ENCODE measurements around the gene HOXD12.

The HOXD12 gene

DNA sequence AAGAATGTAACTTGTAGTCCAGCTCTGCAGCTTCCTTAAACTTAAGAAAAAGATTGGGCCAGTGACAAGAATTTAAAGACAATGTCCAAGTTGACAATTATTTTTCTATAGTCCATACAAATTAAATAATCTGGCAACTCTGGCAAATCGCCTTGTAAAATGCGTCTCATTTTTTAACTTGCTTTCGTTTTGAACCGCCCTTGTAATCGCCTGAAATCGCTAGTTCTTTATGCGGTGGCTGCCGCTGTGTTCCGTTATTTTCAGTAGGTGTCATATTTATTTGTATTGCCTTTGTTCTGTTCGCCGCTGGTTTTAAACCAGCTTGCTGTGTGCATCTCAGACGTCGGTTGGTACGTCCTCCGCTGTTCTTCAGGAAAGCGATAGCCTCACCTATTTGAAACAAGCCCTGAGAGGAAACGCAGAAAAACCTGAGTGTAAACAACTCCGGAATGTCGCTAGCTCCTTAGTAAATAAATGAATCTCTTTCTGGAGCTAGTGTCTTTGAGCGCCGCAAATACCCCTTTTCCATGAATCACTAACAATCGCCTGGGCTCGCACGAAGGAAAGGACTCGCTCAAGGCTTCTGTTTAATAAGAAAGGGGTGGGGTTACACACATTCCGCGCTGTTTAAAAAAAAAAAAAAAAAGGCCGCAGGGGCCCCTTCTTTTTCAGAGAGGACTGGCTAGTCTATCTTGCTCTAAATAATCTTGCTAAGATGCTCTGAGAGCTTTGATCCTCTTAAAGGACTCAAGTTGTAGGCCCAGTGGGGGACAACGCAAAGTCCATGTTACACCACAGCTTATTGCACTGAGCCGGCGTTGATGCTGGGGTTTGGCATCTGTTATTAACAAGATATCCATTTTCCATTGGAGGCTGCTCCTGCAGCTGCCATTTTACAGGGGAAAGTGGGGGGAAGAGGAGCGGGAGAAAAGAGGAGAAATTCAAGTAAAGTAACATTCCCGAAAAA is 32.9 kb downstream of the HOXD12 start:
- DNase-seq (ENCODE audit: low read depth) = no peak

DNA sequence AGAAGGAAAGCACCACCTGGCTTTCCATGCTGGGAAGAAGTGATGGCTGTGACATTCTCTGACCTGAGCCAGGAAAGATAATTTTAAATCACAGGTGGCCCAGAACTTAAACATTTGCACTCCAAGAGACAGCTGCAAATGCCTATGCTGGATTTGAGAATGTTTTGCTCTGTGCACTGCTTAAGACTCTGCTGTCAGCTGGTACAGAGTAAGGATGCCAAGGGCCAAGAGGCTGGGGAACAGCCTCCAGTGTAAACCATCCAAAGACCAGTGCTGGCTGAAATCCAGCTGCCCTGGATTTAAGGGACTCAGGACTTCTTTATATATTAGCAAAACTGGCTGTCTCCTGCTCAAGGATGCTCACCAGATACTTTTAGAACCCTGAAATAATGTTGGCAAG is 33.8 kb downstream of the HOXD12 start:
- no peak for DNase-seq (ENCODE audit: low read depth)

DNA sequence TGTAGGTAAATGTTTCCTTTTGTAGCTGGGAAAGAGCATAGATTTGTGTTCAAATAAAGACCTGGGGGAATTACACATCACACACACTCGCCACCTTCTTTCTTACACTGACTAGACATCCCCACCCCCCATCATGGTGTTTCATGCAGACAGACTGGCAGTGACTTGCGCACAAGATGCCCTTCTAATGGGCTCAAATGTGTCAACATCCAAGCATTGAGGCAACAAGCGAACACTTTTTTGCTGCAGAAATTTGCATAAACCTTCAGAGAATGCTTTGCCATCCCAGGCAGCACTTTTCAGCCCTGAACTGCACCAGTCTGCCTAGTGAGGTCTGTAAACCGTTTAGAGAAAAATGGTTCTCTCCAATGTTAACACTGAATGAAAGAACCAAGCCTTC is 34.4 kb downstream of the HOXD12 start:
- no peak for DNase-seq (ENCODE audit: low read depth)

DNA sequence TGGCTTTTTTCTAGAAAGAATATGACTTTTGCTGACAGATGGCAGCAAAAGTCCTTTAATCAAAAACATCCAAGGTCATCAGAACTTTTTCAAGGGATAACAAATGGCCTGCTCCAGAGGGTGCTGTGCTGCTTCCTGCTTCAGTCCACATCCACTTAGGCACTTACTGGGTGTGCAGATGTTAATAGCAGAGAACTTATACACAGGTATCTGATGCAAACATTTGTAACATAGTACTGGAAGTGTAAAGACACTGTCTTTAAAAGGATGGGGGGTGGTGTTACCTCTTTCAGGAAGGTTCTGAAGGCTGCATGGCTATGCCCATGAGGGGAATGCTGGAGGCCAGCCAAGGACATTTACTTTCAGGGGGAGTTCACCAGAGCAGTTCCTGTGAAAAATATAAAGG is 35.4 kb downstream of the HOXD12 start:
- no peak for DNase-seq (ENCODE audit: low read depth)

DNA sequence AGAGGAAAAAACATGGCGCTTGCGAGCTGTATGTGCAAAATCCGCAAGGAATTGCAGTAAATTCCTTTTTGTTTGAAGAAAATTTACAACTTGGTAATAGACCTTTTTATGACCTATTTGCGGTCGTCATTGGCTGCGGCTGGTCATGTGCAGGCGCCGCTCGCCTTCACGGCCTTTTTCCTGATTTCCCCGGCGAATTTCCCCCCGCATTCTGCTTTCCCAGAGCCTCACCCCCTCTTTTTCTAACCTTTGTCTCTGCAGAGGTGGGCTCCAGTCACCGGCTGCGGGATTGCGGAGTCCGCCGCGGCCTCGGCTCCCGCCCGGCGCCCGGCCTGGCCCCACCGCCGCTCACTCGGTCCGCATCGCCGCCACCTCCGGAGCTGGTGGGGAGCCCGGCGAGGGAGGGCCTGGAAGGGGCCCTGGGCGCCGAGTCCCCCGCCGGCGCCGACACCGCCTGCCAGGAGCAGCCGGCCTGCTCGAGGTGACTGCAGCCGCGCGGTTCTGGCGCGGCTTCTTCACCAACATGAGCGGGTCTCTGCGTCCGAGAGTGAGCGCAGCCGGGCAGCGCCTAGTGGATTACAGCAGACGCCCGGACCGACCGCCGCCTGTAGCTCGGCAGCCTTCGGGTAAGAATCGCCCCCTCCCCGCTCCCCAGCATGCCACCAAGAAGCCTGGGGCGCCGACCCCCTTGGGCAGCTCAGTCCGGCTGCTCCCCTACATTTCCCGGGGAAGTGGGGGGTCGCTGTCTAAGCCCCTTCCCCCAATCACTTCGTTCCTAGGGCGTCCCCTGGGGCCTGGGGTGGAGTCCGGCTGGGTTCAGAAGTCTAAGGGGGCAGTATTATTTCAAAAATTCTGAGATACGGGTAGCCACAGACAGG is 37.0 kb downstream of the HOXD12 start:
- DNase-seq (ENCODE audit: low read depth) = no peak

DNA sequence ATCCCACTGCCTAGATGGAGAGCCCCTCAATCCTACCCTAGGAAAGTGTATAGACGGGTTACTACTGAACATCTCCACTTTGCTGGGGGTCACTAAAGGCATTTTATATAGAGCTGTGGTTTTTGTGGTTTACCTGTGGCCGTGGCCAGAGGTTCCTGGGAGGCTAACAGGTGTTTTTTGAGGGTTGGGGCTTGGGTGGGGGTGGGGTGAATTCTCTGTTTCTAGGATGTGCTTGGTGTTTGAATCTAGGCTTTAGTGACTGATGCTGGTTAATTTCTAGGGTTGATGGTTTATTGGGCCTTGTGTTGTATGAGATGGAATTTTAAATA is 37.6 kb downstream of the HOXD12 start:
- no peak for DNase-seq (ENCODE audit: low read depth)

DNA sequence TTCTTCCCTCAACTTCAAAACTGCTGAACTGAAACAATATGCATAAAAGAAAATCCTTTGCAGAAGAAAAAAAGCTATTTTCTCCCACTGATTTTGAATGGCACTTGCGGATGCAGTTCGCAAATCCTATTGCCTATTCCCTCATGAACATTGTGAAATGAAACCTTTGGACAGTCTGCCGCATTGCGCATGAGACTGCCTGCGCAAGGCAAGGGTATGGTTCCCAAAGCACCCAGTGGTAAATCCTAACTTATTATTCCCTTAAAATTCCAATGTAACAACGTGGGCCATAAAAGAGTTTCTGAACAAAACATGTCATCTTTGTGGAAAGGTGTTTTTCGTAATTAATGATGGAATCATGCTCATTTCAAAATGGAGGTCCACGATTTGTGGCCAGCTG is 38.3 kb downstream of the HOXD12 start:
- no peak for DNase-seq (ENCODE audit: low read depth)

DNA sequence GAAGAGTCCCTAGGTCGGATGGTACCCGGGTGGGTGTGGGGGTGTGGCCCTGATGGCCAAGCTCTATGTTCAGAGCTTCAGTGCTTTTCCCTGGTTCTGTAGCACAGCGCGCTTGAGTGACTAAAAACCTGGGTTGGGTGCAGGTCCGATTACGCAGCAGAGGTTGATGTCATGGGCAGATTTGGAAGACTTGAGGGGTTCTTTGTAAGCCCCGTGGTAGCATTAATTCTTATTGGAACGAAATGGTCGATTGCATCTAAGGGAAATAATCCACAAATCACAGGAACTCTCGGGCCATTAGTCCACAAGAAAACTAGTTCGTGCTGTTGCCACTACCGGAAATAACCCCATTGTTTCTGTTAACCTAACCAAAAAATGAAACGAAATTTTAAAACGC is 38.9 kb downstream of the HOXD12 start:
- DNase-seq (ENCODE audit: low read depth) = no peak

DNA sequence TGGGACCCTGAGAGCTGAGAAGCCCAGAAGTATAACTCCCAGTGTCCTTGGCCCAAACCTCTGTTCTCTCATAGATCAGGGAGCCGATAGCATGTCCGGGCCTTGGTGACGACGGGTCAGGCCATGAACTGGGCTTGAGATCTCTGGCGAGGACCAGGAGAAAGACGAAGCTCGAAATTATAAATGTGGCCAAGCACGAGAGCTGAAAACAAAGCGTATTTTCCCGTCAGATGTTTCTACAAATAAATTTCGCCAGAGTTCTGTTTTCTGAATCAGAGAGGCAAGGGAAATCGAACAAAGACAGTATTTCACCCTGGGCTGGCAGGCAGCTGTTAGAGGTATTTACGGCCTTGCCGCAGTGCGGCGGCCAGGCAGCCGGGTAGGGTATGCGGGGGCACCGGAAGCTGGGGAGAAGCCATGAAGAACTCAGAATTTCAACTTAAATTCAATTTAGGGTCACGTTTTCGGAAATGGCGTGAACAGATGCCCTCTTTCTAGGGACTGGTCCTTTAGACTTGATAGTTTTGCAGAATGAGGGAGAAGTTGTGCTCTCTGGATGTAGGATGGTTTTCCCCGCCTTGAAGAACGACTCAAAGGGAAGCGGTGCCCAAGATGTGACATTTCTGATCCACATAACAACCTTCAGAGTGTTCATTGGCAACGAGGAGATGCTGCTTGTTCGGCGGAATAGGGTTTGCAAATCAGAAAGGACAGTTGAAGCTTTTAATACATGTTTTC is 39.5 kb downstream of the HOXD12 start:
- no peak for DNase-seq (ENCODE audit: low read depth)

DNA sequence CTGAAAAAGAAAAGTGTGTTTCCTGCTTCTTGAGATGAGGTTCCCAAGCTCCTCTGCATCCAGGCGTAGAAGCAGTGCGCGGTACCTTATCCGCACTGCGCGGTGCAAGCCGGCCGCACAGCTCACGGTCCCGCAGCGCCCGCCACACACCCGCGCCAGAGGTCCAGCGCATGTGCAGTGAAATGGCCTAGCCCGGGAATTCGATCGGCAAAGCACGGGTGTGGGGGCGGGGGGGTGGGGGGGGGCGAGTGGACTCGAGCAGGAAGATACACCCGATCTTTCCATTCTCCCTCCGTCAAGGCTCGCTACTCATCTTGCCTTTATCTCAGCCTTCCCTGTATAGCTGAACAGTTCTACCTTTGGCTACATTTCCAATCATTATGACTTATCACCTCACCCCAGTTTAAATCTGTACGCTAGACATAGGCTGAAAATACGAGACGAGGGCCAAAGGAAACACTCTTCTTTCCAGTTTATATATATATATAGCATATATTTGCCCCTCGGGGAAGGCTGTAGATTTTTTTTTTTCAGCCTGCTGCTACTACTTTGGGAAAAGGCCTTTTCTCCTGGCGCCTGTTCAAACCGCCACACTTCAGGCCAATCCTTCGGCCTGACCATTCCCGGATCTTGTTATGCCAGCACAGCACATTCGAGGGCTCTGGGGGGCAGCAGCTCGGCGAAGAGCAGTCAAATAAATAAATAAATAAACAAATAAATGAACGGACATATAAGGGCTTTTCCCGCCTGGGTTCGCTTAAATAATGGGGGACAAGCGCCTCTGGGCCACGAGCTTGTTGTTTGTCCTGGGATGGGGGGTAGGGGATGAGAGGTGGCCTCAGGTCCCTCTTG is 40.3 kb downstream of the HOXD12 start:
- DNase-seq (ENCODE audit: low read depth) = no peak

DNA sequence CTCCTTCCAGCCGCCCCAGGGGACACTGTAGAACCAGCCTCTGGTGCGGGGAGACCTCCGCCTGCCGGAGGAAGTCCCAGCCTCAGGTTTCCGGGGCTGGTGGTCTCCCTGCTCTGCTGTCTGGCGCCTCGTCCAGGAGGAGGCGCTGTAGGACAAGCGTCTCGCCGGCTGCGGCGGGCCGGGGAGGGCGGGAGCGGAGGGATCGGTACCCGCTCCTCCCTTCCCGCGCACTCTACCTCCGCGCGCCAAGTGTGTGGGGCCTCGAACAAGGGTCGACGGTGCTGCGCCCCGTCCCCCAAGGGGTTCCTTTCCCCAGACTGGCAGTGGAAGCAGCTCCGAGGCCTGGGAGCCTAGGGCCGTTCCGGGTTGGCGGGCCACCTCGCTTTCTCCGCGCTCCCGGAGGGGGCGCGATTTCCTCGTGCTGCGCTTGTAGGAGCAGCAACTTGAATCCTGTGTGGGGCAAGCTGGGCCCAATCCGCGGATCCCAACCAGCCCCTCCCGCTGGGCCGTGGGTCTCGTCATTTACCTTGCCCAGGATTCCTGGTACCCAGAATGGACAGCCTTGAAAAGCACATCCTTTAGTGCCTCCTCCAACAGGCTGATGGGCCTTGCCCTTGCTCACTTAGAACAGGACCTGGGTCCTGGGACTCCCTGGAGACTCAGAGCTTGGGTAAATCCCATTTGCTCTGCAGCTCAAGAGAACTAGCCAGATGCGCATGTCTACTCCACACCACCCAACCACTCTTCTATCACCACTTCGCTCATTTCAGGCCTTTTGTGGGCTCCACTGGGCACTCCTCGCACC is 41.1 kb downstream of the HOXD12 start:
- DNase-seq (ENCODE audit: low read depth) = peak; percentile 58

DNA sequence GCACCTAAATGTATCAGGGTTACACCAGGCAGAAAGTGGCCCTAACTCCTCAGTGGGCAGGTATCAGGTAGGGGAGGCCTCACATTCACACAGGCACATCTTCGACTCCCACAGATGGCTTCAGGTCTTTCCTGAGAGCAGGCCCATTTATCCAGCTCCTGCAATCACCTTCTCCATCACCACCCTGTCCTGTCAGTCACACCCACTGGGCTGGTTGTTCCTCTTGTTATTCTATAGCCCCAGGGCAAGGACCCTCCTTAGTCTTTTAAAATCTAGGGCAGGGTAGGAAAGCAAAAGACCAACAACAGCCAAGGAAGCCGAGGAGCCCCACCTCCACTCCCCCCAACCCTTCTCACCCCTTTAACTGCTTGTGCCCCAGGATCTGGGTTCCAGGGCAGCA is 42.7 kb downstream of the HOXD12 start:
- DNase-seq (ENCODE audit: low read depth) = no peak

DNA sequence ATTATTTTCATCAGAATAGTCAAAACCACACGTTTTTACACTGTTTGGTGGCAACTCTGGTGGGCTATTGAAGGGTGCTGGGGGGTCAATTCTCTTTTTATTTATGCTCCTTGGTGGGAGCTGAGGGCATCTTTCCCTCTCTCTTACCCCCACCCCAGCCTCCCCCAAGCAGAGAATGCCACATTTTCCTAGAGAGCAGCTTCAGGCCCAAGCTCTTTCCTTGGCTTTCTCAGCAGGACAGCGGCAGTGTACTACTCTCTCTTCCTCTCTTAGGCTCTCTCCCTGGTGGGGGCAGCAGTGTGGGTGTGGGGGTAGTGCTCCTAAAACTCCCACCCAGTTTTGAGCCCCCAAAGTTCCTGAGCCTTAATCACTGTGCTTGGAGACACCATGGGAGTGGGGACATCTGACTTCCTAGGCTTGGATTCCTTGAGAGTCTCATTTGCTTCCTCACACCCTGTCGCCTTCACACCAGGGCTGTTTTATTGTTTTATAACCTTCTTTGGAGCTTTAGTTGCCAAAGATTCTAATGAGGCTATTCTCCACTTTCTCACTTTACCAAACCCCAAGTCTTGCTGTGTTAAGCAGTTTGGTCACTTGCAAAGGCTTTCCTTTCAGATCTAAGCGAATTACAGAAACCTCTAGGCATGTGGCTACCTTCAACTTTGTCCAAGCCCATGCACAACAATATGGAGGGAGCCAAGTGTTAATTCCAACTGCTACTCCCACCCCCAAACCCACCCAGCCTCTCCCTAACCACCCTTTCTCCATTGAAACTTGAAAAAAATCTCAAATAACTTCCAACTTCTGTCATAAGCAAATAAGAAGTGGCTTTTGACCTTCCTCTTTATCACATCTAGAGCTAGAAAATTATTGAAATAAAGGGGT is 45.7 kb downstream of the HOXD12 start:
- DNase-seq (ENCODE audit: low read depth) = no peak

DNA sequence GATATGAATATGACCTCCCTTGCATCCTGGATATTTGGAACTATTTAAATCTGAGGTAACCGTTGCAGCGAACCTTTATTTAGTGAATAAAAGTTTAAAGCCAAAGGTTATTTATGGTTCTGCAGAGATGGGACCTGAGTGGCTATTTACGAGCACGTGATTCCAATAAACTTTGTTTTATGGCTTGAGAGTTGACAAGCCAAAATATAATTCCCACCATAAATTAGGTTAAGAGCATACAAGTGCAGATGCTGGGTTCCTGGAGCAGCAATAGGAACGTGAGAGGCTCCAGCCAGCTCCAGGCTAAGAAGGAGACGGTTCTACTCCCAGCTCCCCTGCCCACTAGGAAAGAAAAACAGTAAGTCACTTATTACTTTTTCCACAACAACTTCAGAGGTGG is 46.5 kb downstream of the HOXD12 start:
- no peak for DNase-seq (ENCODE audit: low read depth)

DNA sequence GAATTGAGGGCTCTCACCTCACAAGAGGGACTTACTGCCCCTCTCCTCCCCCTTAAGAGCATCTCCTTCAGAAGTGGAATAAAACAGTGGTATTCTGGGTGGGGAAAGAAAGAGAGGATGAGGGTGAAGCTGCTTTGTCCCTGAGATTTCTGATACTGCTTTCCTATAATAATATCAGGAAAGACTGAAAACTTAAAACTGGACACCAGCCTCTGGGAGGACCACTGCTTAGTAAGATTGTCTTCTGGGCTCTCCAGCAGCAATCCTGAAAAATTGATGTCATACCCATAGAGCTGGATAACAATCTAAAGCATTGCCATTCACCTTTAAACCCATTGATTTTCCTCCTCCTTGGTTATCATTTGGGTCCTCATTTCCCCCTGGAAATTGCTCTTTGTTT is 47.0 kb downstream of the HOXD12 start:
- no peak for DNase-seq (ENCODE audit: low read depth)

DNA sequence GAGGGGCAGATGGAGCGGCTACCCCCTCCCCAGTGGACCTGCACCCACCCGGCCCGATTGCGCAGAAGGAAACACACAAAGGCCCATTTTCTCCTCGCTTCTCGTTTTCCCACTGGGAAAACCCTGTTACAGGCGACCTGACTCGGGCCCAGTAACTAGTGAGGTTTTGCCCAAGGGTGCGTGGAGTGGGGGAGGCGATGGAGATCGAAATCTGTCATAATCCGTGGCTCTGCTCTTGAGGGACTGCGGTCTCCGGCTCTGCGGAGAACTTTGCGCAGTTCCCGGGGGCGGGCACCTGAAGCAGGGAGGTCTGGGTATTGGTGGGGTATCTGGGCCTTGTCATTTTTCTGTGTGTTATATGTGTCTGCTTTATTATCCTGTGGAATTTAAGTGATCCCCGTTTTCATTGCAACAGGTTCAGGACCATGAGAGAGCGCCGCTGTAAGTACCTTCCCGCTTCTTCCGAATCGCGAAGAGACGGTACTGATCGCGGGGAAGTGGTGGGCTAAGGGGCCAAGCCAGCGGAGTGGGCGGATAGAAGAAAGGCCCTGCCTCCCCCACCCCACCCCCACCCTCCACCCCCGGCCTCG is 47.7 kb downstream of the HOXD12 start:
- no peak for DNase-seq (ENCODE audit: low read depth)

DNA sequence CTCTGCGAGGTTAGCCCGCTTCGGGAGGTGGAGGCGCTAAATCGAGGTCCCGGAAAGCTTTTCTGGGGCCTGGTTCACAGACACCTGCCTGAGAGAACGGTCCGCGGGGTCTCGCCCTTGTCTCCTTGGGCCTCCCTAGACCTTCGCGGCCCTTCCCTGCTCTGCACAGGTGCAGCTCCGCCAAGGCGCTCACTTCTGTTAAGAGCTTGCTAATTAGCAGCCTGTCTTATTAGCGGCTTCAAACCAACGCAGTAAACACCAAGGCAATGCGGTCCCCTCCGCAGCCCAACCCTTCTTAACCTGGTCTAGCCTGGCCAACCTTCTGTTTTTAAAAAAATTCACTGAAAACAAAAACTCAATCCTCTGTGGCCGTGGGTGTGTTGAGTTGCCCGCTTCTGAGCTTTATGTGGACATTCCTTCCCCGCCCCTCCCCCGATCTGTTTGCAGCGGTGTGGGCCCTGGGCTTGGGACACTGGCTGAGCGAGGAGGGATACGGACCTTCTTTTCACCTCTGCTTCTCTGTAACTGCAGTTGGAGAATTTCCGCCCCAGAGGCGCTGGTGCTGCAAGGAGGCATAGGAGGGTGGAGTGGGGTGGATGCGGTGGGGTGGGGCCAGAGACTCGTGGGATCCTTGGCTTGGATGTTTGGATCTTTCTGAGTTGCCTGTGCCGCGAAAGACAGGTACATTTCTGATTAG is 48.4 kb downstream of the HOXD12 start:
- DNase-seq (ENCODE audit: low read depth) = no peak

DNA sequence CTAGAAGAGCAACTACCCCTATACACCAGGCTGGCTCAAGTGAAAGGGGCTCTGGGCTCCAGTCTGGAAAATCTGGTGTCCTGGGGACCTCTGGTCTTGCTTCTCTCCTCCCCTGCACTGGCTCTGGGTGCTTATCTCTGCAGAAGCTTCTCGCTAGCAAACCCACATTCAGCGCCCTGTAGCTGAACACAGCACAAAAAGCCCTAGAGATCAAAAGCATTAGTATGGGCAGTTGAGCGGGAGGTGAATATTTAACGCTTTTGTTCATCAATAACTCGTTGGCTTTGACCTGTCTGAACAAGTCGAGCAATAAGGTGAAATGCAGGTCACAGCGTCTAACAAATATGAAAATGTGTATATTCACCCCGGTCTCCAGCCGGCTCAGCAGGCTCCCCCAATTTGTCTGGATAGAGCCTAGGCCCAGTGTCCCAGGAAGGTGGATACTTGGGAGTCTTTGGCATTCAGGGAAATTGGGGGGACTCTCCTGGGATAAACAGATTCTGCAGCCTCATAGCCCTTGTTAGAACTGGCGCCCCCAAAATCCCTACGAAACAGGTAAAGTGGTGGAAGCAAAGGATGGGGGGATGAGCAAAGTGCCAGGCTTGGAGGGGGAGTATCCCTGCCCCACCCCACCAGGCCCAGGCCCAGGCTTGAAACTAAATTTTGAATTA is 49.3 kb downstream of the HOXD12 start:
- DNase-seq (ENCODE audit: low read depth) = no peak

Measured in stromal cell of bone marrow (primary cell).